MM.1S (cell line): Measurements from ENCODE around the gene CARS2.

Source experiments
- EZH2 ChIP-seq: fragments of 300-600 bp; sonication (generic); optimal IDR thresholded peaks from 2 replicates; pipeline ENCODE3; 2017; ENCODE audit warnings: low read depth, mild to moderate bottlenecking, antibody characterized with exemption, low read length, mixed read lengths
- EZH2phosphoT487 ChIP-seq: fragments of 300-600 bp; sonication (generic); IDR thresholded peaks from 2 replicates; pipeline ENCODE4 v1.6.1; 2018; ENCODE audit warnings: antibody characterized with exemption, low read length
- TF ChIP-seq, protein P1 (sequence below): fragments of 300-600 bp; sonication (generic); IDR thresholded peaks from 2 replicates; pipeline ENCODE4 v1.5.1; 2016; ENCODE audit warnings: antibody characterized with exemption, low read length, mixed read lengths

DNA sequence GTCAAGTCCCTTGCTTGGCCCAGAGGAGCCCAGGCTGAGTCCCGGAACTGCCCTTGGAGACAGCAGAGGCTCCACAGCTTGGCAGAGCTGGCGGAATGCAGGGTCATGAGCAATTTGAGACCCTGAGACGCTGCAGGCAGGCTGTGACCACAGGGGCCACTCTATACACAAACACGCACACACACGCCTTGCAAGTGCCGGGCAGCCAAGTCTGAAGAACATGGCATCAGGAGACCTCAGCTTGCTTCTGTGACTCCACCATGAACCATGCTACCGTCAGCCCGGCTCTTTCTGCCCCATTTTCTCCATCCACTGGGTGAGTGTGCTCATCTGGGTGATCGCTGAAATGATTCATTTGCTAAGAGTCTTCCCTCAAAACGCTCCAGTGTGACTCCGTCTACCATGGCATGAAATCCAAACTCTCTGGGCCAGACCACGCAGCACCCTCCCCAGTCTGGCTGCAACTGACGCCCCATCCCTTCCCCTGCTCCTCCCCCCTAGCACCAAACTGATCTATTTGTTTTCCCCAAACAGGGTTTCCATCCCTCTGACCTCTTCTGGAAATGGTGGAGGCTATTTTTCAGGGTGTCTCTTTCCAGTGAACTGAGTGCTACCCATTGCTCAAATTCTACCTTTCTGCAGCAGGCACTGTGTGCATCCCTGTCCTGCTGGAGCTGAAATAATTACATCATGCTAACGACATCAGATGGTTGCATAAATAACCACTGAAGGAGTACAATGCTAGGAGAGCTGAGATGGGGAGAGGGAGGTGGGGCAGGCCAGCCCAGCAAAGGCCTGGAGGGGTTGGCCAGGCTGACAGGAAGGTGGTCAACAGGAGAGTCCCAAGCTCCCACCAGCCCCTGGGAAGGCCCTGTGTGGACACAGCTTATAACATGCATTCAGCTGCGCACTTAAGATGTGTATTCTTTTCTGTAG is 3.1 kb downstream of the CARS2 start:
- TF ChIP-seq EZH2 (no peak), EZH2phosphoT487 (no peak)
- TF ChIP-seq, protein P1, sequence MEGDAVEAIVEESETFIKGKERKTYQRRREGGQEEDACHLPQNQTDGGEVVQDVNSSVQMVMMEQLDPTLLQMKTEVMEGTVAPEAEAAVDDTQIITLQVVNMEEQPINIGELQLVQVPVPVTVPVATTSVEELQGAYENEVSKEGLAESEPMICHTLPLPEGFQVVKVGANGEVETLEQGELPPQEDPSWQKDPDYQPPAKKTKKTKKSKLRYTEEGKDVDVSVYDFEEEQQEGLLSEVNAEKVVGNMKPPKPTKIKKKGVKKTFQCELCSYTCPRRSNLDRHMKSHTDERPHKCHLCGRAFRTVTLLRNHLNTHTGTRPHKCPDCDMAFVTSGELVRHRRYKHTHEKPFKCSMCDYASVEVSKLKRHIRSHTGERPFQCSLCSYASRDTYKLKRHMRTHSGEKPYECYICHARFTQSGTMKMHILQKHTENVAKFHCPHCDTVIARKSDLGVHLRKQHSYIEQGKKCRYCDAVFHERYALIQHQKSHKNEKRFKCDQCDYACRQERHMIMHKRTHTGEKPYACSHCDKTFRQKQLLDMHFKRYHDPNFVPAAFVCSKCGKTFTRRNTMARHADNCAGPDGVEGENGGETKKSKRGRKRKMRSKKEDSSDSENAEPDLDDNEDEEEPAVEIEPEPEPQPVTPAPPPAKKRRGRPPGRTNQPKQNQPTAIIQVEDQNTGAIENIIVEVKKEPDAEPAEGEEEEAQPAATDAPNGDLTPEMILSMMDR: no peak
